ENCODE results near the gene CHL1. TPM values are rescaled to one million over a fixed set of nuclear protein-coding genes. Genes with fewer than 3 reads are reported as not detected.

The CHL1 gene
- total and polyA plus RNA-seq, 7 donors = 0.43 to 1.9 (median 0.67) TPM

GRCh38 chr3:352599-352998 lies 156.0 kb downstream of the CHL1 start:
- Histone ChIP-seq H3K27me3 (ENCODE audit: insufficient read depth in 3 of 3, low read length in 2 of 3) (no peaks in the 10 kb centered on the region), H3K36me3 (ENCODE audit: insufficient read depth in 1 of 2, low read depth in 1 of 2) (no peaks in the 10 kb centered on the region), H3K4me3 (no peak overlapping the region), H3K27ac (no peak overlapping the region), H3K9me3 (no peaks in the 10 kb centered on the region), H3K4me1 (peaks cover 6% of the 10 kb centered on the region)
- 88 to 92% (median 90%) methylated on average over 1 of the region's 1 CpG for WGBS, 3 donors
- ATAC-seq (no peak), DNase-seq (no peak)
- no peak for TF ChIP-seq CTCF (IDR thresholded peaks at IDR 0.05)
- intact Hi-C loops (cut with DNase I) = no loop called here

- H3K4me1 ChIP-seq = peaks cover 12% of the 10 kb centered on the region
- DNase-seq = no peak
- ATAC-seq = no peak
Measured at GRCh38 chr3:353191-353739, 156.7 kb downstream of the CHL1 start.

GRCh38 chr3:354432-354831 lies 157.9 kb downstream of the CHL1 start:
- DNase-seq (no peak), ATAC-seq (no peak)
- TF ChIP-seq CTCF (IDR thresholded peaks at IDR 0.05) = peak; percentile 63
- Histone ChIP-seq H3K36me3 (ENCODE audit: insufficient read depth in 1 of 2, low read depth in 1 of 2) (no peaks in the 10 kb centered on the region), H3K4me1 (peaks cover 12% of the 10 kb centered on the region), H3K27me3 (ENCODE audit: insufficient read depth in 3 of 3, low read length in 2 of 3) (no peaks in the 10 kb centered on the region), H3K9me3 (no peaks in the 10 kb centered on the region), H3K27ac (no peak overlapping the region), H3K4me3 (no peak overlapping the region)
- intact Hi-C loops (cut with DNase I) = no loop called here
- 27 to 39% (median 29%) methylated on average over 3 of the region's 3 CpGs for WGBS, 3 donors

More at GRCh38 chr3:353191-353739, 156.7 kb downstream of the CHL1 start:
- Histone ChIP-seq H3K27ac (no peak overlapping the region), H3K4me3 (no peak overlapping the region), H3K36me3 (ENCODE audit: insufficient read depth in 1 of 2, low read depth in 1 of 2) (no peaks in the 10 kb centered on the region), H3K27me3 (ENCODE audit: insufficient read depth in 3 of 3, low read length in 2 of 3) (no peaks in the 10 kb centered on the region), H3K9me3 (no peaks in the 10 kb centered on the region)
- intact Hi-C loops (cut with DNase I) = no loop called here
- no peak for TF ChIP-seq CTCF (IDR thresholded peaks at IDR 0.05)
- WGBS, 3 donors = 85 to 89% (median 88%) methylated on average over 3 of the region's 3 CpGs

- 53 to 76% (median 54%) methylated on average over 8 of the region's 8 CpGs for WGBS, 3 donors
- no peak for TF ChIP-seq CTCF (IDR thresholded peaks at IDR 0.05)
- H3K9me3 ChIP-seq = no peaks in the 10 kb centered on the region
- H3K4me3 ChIP-seq = no peak overlapping the region
- no peaks in the 10 kb centered on the region for H3K36me3 ChIP-seq (ENCODE audit: insufficient read depth in 1 of 2, low read depth in 1 of 2)
- no peaks in the 10 kb centered on the region for H3K27me3 ChIP-seq (ENCODE audit: insufficient read depth in 3 of 3, low read length in 2 of 3)
- intact Hi-C loops (cut with DNase I) = no loop called here
- peaks cover 12% of the 10 kb centered on the region for H3K4me1 ChIP-seq
- DNase-seq (no peak), ATAC-seq (peak; percentile 72 to 85 (median 82))
- no peak overlapping the region for H3K27ac ChIP-seq
Measured at GRCh38 chr3:355622-356021, 159.1 kb downstream of the CHL1 start.

GRCh38 chr3:356952-357351 lies 160.4 kb downstream of the CHL1 start:
- intact Hi-C loops (cut with DNase I) = no loop called here
- peaks cover 12% of the 10 kb centered on the region for H3K4me1 ChIP-seq
- TF ChIP-seq CTCF (IDR thresholded peaks at IDR 0.05) = no peak
- ATAC-seq (peak; percentile 68 to 92 (median 87)), DNase-seq (peak in 1 of 2 donors; percentile 62)
- H3K27me3 ChIP-seq (ENCODE audit: insufficient read depth in 3 of 3, low read length in 2 of 3) = no peaks in the 10 kb centered on the region
- H3K36me3 ChIP-seq (ENCODE audit: insufficient read depth in 1 of 2, low read depth in 1 of 2) = no peaks in the 10 kb centered on the region
- peak overlapping the region; percentile 38 for H3K27ac ChIP-seq
- WGBS, 3 donors = 10 to 16% (median 15%) methylated on average over 4 of the region's 4 CpGs
- H3K4me3 ChIP-seq = no peak overlapping the region
- no peaks in the 10 kb centered on the region for H3K9me3 ChIP-seq
